ENCODE results near the gene SPRR2E. TPM values are rescaled to one million over a fixed set of nuclear protein-coding genes. Genes with fewer than 3 reads are reported as not detected.

The SPRR2E gene
- total RNA-seq, 2 donors from 2014 or later, result not detected

Other genes with a start within 250 kb of the SPRR2E start
- not detected for gene LCE7A, start 234.5 kb downstream of the SPRR2E start, total RNA-seq
- not detected for gene SMCP, start 216.2 kb downstream of the SPRR2E start, total RNA-seq
- not detected for gene IVL, start 186.0 kb downstream of the SPRR2E start, total RNA-seq
- not detected for gene SPRR5, start 147.3 kb downstream of the SPRR2E start, total RNA-seq
- not detected for gene SPRR4, start 123.9 kb downstream of the SPRR2E start, total RNA-seq
- not detected for gene SPRR1A, start 110.4 kb downstream of the SPRR2E start, total RNA-seq
- gene SPRR3, start 92.8 kb downstream of the SPRR2E start, total RNA-seq, result not detected
- gene SPRR1B, start 63.3 kb downstream of the SPRR2E start, total RNA-seq, result not detected
- gene SPRR2D, start 53.4 kb downstream of the SPRR2E start, total RNA-seq, result not detected
- not detected for gene SPRR2A, start 37.0 kb downstream of the SPRR2E start, total RNA-seq
- not detected for gene SPRR2B, start 22.9 kb downstream of the SPRR2E start, total RNA-seq
- not detected for gene SPRR2F, start 19.0 kb upstream of the SPRR2E start, total RNA-seq
- not detected for gene SPRR2G, start 56.4 kb upstream of the SPRR2E start, total RNA-seq
- not detected for gene LELP1, start 108.9 kb upstream of the SPRR2E start, total RNA-seq
- gene PRR9, start 123.1 kb upstream of the SPRR2E start, total RNA-seq, result not detected
- not detected for gene LORICRIN, start 165.2 kb upstream of the SPRR2E start, total RNA-seq
- gene PGLYRP3, start 218.4 kb upstream of the SPRR2E start, total RNA-seq, result not detected